HT-29 (cell line): ENCODE measurements around the gene GRAMD1C. TPM values are rescaled to one million over a fixed set of nuclear protein-coding genes. Genes with fewer than 3 reads are reported as not detected.
"Not testable (repeated sequence)": the region's sequence is repeated elsewhere in the genome, so short reads cannot be mapped to it uniquely, and the experiment has no call there.

Source experiments
- DNase-seq: peaks from one replicate; pipeline ENCODE4 v3.0.0-alpha.2; 2015; ENCODE audit warnings: low spot score
- total RNA-seq: library from RNA; depleted of rRNA; stranded (reverse); fragments of >200 nt; shearing (Covaris generic); gene quantifications from 2 replicates; pipeline ENCODE4 v1.2.3, GENCODE V29; 2014; rRNA removed

The GRAMD1C gene
- total RNA-seq = 0.10 and 0.42 TPM in 2 replicates

DNA sequence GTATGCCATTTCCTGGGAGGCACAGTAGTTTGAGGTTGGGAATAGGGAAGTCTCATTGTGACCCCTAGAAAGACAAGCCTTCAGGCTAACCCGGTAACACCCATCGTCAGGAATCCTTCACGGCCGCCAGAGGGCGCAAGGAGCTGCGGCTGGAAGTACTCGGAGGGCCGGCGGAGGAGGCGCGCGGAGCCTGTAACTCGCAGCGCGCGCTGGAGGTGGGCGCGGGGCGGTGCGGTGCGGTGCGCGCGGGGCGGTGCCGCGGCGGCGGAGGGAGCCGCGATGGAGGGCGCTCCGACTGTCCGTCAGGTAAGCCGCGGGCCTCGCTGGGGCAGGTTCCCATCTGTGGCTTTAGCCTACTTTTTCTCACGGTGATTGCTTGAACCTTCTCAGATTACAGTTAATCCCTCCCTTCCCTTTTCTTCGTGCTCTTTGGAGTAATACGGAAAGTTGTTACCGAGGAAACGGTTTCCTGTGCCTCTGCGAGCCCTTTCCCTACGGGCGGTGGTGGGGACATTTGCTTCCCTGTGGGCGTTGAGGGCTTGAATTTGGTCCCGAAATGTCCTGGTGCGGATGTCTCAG is at the start of gene GRAMD1C:
GRAMD1C (plus strand) TSS at position 158 of the 579 bp plus-strand sequence; CDS start at position 280, 122 bp downstream.
- DNase-seq = peak; percentile 79

- no peak for DNase-seq
Observed at GRCh38 chr3:113791381-113791780, 47.2 kb upstream of the GRAMD1C start.

GRCh38 chr3:113794526-113794925 is 44.1 kb upstream of the GRAMD1C start:
- no peak for DNase-seq

- DNase-seq = no peak
Observed at GRCh38 chr3:113795693-113796092, 42.9 kb upstream of the GRAMD1C start.

DNA sequence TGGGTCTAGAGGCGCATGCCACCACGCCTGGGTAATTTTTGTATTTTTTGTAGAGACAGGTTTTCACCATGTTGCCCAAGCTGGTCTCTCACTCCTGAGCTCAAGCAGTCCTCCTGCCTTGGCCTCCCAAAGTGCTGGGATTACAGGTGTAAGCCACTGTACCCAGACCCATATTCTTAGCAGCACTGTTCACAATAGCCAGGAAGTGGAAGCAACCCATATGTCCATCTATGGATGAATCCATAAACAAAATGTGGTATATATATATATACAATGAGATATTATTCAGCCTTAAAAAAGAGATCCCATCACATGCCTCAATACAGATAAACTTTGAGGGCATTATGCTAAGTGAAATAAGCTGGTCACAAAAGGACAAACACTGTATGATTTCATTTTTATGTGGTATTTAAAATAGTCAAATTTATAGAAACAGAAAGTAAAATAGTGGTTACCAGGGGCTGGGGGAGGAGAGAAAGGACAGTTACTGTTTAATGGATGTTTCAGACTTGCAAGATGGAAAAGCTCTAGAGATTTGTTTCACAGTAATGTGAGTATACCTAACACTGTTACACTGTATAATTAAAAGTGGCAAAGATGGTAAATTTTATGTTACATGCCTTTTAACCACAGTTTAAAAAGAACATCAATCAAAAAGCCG is 35.7 kb upstream of the GRAMD1C start:
- no peak for DNase-seq

DNA sequence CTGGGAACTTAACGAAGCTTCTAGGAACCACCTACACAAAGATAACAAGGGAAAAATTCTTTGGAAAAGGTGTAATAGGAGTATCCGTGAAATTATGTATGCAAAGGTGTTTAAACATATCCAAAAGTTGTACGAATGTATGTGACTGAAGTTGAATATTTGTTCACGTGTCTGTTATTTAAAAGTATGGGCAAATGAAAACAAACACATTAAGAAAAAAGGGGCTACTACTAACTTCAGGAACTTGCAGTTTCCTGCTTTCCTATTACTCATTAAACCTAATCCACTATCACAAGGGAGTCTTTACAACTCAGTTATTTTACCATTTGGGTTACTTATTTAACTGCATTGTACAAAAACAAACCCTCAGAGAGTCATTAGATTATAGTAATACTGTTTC is 33.9 kb upstream of the GRAMD1C start:
- DNase-seq = no peak

DNA sequence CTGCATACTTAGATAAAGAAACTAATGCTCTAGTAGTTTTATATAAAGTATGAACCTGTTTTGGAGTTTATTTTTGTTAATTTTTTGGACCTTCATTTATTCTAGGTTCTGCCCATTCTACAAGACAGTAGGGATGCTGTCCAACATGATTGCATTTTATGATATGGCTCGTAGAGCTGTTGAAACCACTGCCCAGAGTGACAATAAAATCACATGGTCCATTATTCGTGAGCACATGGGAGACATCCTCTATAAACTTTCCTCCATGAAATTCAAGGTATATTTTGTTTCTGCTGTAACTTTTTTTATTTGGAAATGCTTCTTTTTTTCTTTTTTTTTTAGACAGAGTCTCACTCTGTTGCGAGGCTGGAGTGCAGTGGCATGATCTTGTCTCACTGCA is 33.3 kb upstream of the GRAMD1C start:
- DNase-seq = no peak

GRCh38 chr3:113812854-113813253 is 25.7 kb upstream of the GRAMD1C start:
- DNase-seq = no peak

DNA sequence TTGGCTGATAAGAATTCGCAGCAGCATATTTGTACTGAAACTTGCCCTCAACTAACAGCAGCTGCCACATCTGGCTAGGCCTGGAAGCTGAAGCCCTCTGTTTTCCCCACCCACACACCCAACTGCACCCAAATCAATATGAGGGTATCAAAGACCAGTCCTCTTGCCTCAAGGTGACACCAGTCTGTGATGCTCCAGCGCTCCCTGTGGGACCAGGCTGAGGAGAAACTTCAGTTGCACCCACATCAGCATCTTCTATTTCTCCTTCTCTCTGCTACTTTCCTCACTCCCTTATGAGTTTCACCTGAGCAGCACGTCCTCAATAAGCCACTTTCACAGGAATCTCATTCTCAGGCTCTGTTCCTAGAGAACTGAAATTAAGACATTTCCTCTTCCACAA is 18.7 kb upstream of the GRAMD1C start:
- DNase-seq = no peak

DNA sequence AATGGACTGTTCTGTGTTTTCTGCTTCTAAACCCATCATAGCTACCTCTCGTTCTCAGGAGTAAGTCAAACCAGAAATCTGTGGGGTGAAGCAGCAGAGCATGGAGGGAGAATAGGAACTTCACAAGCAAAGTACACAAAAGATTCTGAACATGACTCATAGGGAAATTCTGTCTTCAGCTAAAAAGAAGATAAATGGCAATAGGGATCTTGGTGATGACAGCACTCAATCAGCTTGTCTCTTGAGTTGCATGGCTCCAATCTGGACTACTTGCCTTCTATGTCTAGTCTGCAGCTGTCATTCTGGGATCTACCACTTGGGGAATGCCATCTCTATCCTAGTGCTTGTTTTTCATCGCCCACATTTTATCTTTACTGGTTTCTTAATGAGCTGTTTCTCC is 13.5 kb upstream of the GRAMD1C start:
- peak; percentile 52 for DNase-seq

- no peak for DNase-seq
Observed at GRCh38 chr3:113828600-113828999, 10.0 kb upstream of the GRAMD1C start.

DNA sequence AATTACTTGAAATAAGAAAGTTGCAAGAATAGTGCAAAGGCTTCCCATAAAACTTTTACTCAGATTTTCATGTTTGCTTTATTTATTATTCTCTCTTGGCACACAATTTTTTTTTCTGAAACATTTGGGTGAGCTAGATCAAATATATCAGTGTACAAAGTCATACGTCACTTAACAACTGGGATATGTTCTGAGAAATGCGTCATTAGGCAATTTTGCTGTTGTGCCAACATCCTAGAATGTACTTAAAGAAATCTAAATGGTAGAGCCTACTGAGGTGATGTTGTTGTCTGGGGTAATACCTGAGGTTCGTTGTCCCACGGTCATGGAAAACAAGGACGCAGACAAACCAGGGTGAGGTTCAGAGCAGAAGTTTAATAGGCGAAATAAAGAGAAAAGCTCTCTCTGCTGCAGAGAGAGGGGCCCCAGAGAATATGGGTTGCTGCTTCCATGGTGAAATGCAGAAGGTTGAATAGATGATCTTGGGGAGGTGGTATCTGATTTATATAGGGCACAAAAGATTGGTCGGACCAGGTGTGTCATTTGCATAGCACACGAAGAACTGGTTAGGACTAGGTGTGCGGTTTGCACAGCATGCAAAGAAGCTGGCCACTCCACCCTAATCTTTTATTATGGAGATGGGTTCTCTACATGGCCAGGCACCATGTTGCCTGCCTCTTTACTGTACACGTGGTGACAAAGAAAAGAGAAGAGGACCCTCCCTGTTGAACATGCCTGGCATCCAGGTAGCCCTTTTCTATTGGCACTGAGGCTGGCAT is 8.8 kb upstream of the GRAMD1C start:
- no peak for DNase-seq

GRCh38 chr3:113831103-113831355 is 7.6 kb upstream of the GRAMD1C start:
- no peak for DNase-seq

DNA sequence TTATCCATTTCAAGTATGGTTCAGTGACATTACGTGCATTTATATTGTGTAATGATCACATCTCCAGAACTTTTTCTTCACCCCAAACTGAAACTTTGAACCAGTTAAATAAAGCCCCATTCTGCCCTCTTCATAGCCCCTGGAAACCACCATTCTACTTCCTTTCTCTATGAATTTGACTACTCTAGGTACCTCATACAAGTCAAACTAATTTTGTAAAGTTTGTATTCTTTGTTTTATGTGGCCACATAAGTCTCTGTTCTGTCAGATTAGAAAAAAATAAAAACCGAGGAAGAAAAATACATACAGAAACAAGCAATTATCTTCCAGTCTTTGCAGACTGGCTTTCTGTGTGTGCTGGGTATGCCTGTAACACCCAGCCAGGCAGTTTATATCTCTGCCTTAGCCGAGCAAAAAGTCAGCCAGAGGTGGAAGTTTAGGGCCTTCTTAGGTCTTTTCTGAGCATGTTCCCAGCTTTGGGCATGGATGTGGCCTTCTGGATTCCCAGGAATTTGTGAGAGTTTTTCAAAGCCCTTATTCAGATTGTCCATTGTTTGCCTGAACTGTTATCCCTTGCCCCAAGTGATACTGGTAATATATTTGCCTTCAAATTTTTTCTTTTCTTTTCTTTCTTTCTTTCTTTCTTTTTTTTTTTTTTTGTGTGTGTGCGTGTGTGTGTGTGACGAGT is 6.0 kb upstream of the GRAMD1C start:
- DNase-seq = no peak

DNA sequence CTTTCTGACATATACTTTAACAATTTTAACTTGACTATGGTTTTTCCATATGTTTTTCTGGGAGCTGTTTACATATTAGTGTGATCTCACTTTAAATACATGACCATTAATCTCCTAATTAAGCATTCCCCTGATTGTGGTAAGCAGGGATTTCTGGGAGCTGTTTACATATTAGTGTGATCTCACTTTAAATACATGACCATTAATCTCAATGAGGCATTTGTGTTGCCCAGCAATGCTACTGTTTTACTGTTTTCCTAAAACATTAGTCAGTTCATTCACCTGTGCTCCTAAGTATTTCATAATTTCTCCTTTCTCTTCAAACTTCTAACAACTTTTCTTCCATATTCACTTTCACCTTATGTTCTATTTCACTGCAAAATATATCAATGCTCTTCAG is 3.6 kb upstream of the GRAMD1C start:
- DNase-seq = no peak

- no peak for DNase-seq
Observed at GRCh38 chr3:113839551-113839950, 963 bp downstream of the GRAMD1C start.

DNA sequence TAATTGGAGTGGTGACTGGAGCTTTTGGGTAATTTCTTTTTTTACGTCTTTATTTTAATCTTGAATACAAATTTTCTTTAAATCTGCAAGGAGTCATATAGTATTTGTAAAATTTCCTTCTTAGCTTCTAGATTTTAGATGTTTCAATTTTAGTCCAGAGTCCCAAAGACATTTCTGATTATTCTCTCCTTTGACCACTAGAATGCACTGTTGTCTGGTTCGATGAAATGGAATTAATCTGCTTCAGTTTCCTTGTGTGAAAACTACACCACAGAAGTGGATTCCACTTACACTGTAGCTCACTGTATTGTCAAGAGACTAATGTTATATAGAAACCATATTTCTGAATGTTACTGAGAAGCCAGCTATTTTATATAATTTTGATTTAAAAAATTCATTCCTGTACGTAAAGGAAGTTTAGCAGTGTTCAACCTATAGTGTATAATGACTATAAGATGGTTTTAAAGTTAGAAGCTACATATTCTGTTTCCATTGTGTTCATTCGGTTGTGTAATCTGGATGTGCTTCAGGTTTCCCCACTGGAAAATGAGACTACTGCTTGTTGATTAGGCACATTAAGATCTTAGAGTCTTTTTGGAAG is 6.1 kb downstream of the GRAMD1C start:
- DNase-seq = peak; percentile 83

- no peak for DNase-seq
Observed at GRCh38 chr3:113847247-113847646, 8.7 kb downstream of the GRAMD1C start.

DNA sequence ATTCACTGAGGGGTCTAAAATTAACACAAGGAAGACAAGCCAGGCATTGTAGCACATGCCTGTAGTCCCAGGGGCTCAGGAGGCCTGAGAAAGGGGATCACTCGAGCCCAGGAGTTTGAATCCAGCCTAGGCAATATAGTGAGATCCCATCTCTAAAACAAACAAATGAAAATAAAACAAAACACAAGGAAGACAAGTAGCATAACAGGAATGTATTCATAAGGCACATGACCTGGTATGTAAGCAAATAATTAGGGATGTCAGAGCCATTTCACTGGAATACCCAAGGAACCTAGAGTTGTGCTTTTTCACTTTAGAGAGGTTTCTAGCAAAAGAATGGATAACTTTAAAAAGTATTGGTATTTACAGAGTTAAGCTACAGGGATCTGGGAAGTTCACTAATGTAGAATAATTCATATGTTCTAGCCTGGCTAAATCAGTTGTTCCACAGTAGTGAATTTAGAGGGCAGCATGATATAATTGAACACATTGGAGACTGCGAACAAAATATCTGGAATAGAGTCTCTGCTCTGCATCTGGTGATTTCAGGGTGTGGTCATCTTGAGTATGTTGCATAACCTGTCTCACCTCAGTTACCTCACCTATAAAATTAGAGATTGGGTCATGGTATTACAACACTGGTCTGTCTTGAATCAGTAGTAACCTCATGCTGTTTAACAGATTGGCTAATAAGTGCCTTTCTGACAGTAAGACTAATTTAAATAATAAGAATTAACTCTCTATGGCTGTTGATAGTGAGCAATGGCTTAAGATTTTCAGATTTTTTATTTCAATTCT is 9.3 kb downstream of the GRAMD1C start:
- DNase-seq = peak; percentile 23

GRCh38 chr3:113849071-113849470 is 10.5 kb downstream of the GRAMD1C start:
- DNase-seq = not testable (repeated sequence)

- not testable (repeated sequence) for DNase-seq
Observed at GRCh38 chr3:113849841-113850240, 11.3 kb downstream of the GRAMD1C start.
